HepG2 (cell line): ENCODE data around the gene SEZ6. TPM values are rescaled to one million over a fixed set of nuclear protein-coding genes. Genes with fewer than 3 reads are reported as not detected.

Experiments
- EHMT2 ChIP-seq: fragments of 200-600 bp; sonication (generic); IDR thresholded peaks from 2 replicates; pipeline ENCODE4 v1.7.0; 2017; ENCODE audit warnings: antibody characterized with exemption, low read depth, low read length, borderline replicate concordance
- GABPB1 ChIP-seq: IDR thresholded peaks from 2 replicates; pipeline ENCODE4 v1.6.1; 2016; ENCODE audit warnings: mild to moderate bottlenecking, missing genetic modification reagents, moderate library complexity, missing compliant biosample characterization
- HDAC1 ChIP-seq: sonication (generic); formaldehyde crosslinking; IDR thresholded peaks from 2 replicates; pipeline ENCODE4 v1.5.1; 2020; ENCODE audit warnings: mild to moderate bottlenecking, missing genetic modification reagents
- KAT8 ChIP-seq: IDR thresholded peaks from 2 replicates; pipeline ENCODE4 v1.6.1; 2016; ENCODE audit warnings: missing genetic modification reagents, missing compliant biosample characterization
- NR1H2 ChIP-seq: sonication (generic); formaldehyde crosslinking; IDR thresholded peaks from 2 replicates; pipeline ENCODE4 v1.8.1; 2022; ENCODE audit warnings: low read depth, missing genetic modification reagents, borderline replicate concordance
- SAP130 ChIP-seq: IDR thresholded peaks from 2 replicates; pipeline ENCODE4 v1.6.1; 2016; ENCODE audit warnings: low read depth
- SIN3A ChIP-seq: IDR thresholded peaks from 2 replicates; pipeline ENCODE4 v1.6.1; 2011; ENCODE audit warnings: low read depth, mild to moderate bottlenecking, control low read depth, low read length, borderline replicate concordance
- ZC3H13 ChIP-seq: sonication (generic); formaldehyde crosslinking; IDR thresholded peaks from 2 replicates; pipeline ENCODE4 v1.8.1; 2023; ENCODE audit warnings: mild to moderate bottlenecking, missing genetic modification reagents, moderate library complexity
- ZFY ChIP-seq: sonication (generic); formaldehyde crosslinking; IDR thresholded peaks from 2 replicates; pipeline ENCODE4 v1.4.0; 2020; ENCODE audit warnings: missing genetic modification reagents
- ZNF292 ChIP-seq: sonication (generic); formaldehyde crosslinking; IDR thresholded peaks from 2 replicates; pipeline ENCODE4 v1.8.1; 2022; ENCODE audit warnings: mild to moderate bottlenecking, low read depth, missing genetic modification reagents, borderline replicate concordance
- ZNF546 ChIP-seq: sonication (generic); formaldehyde crosslinking; conservative IDR thresholded peaks from 2 replicates; pipeline ENCODE4 v1.8.1; 2023; ENCODE audit warnings: mild to moderate bottlenecking, missing genetic modification reagents
- ZNF563 ChIP-seq: sonication (generic); formaldehyde crosslinking; IDR thresholded peaks from 2 replicates; pipeline ENCODE4 v1.8.0; 2022; ENCODE audit warnings: mild to moderate bottlenecking, moderate library complexity, missing genetic modification reagents
- ZNF776 ChIP-seq: sonication (generic); formaldehyde crosslinking; IDR thresholded peaks from 2 replicates; pipeline ENCODE4 v1.4.0; 2020; ENCODE audit warnings: mild to moderate bottlenecking, missing genetic modification reagents
- ZNF878 ChIP-seq: sonication (generic); formaldehyde crosslinking; IDR thresholded peaks from 2 replicates; pipeline ENCODE4 v1.8.1; 2023; ENCODE audit warnings: mild to moderate bottlenecking, missing genetic modification reagents, moderate library complexity
- polyA plus RNA-seq, 8 experiments: library from polyadenylated mRNA; depleted of rRNA in 3 of 8; stranded (reverse) in 7 of 8; unstranded in 1 of 8; fragments of >200 nt; fragmentation: Illumina TruSeq in 4 of 8; extraction: Trizol in 4 of 8; gene quantifications; 2 replicates each; pipeline versions ENCODE4 v1.2.1 to v1.2.3, GENCODE V29; 2011 to 2016; ENCODE audit warnings: low read depth in 4 of 8, missing spikeins in 1 of 8, mixed read lengths in 1 of 8; ENCODE audit not compliant: insufficient read depth in 1 of 8
- total RNA-seq, 5 experiments: library from RNA; depleted of rRNA; stranded (reverse); fragments of >200 nt; fragmentation: Illumina TruSeq; extraction: Trizol; gene quantifications; 2 replicates each; pipeline ENCODE4 v1.2.3, GENCODE V29; 2016; ENCODE audit warnings: low read depth in 1 of 5
- TF ChIP-seq, protein P1 (sequence below): IDR thresholded peaks from 2 replicates; pipeline ENCODE4 v1.6.1; 2018; ENCODE audit warnings: missing genetic modification reagents
- TF ChIP-seq, protein P2 (sequence below): sonication (generic); formaldehyde crosslinking; IDR thresholded peaks from 2 replicates; pipeline ENCODE4 v1.8.0; 2022; ENCODE audit warnings: missing genetic modification reagents, mild to moderate bottlenecking, inconsistent platforms, borderline replicate concordance
- TF ChIP-seq, protein P3 (sequence below): sonication (generic); formaldehyde crosslinking; IDR thresholded peaks from 2 replicates; pipeline ENCODE4 v1.5.0; 2020; ENCODE audit warnings: missing genetic modification reagents
- TF ChIP-seq, protein P4 (sequence below): sonication (generic); formaldehyde crosslinking; IDR thresholded peaks from 2 replicates; pipeline ENCODE4 v1.5.1; 2020; ENCODE audit warnings: mild to moderate bottlenecking, missing genetic modification reagents, borderline replicate concordance
- TF ChIP-seq, protein P5 (sequence below): sonication (generic); formaldehyde crosslinking; IDR thresholded peaks from 2 replicates; pipeline ENCODE4 v1.8.1; 2023; ENCODE audit warnings: mild to moderate bottlenecking, missing genetic modification reagents

The SEZ6 gene
- total and polyA plus RNA-seq, 2 of the 13 experiments (the other 11 are each of a cell fraction or from before 2014, with no cell fraction given), result not detected

DNA sequence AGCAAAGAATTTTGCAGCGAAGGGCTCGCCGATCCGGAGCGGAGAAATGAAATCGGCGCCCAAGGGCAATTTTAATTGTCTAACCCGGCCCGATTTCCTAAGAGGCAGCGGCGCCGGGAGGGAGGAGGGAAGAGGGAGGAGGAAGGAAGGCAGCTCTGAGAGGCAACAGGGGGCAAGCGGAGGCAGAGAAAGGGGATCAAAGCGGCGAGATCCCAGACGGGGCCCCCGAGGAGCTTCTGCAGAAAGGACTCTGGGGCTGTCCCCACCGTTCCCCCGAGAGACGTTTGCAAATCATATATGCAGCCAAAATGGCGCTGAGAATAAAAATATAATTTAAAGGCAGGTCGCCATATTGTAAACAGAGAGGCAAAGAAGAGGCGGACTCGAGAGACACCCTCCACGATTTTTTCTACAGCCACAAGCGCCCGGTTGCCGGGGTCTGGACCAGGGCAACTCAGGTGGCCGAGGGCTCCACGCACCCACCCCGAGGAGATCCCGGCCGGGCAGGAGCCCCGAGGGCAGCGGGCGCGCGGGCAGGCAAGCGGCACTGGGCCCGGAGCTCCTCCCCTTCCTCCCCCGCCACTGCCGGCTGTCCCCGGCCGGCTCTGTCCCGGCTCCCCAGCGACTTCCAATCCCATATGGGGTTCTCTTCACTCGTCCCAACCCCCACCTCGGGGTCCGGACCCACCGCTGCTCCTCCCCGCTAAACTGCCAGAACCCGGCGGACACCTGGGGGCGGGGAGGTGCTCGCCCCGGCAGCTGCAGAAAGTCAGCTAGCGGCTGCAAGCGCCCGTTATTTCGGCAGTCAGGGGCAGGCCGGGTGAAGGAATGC is 56.4 kb downstream of the SEZ6 start (continued):
- TF ChIP-seq EHMT2 (no peak), NR1H2 (no peak), GABPB1 (CRISPR knock-in tag) (peak; percentile 79), ZC3H13 (CRISPR knock-in tag) (no peak), SIN3A (peak; percentile 2; the same call in 1 of the 2 replicates), ZNF878 (CRISPR knock-in tag) (no peak), ZFY (CRISPR knock-in tag) (peak; percentile 52; the same call in 1 of the 2 replicates), ZNF563 (CRISPR knock-in tag) (peak; percentile 46; the same call in 1 of the 2 replicates), KAT8 (CRISPR knock-in tag) (0 out of 2 replicates have a peak, but pooled peaks have one; percentile 25), ZNF776 (CRISPR knock-in tag) (peak; percentile 52; the same call in 1 of the 2 replicates), ZNF546 (CRISPR knock-in tag) (peak; percentile 46; the same call in 1 of the 2 replicates), ZNF292 (CRISPR knock-in tag) (peak; percentile 30; the same call in 1 of the 2 replicates), HDAC1 (CRISPR knock-in tag) (peak; percentile 22; the same call in 1 of the 2 replicates), SAP130 (0 out of 2 replicates have a peak, but pooled peaks have one; percentile 26)
- TF ChIP-seq, protein P1, sequence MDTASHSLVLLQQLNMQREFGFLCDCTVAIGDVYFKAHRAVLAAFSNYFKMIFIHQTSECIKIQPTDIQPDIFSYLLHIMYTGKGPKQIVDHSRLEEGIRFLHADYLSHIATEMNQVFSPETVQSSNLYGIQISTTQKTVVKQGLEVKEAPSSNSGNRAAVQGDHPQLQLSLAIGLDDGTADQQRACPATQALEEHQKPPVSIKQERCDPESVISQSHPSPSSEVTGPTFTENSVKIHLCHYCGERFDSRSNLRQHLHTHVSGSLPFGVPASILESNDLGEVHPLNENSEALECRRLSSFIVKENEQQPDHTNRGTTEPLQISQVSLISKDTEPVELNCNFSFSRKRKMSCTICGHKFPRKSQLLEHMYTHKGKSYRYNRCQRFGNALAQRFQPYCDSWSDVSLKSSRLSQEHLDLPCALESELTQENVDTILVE (CRISPR knock-in tag), result 0 out of 2 replicates have a peak, but pooled peaks have one; percentile 25
- TF ChIP-seq, protein P2, sequence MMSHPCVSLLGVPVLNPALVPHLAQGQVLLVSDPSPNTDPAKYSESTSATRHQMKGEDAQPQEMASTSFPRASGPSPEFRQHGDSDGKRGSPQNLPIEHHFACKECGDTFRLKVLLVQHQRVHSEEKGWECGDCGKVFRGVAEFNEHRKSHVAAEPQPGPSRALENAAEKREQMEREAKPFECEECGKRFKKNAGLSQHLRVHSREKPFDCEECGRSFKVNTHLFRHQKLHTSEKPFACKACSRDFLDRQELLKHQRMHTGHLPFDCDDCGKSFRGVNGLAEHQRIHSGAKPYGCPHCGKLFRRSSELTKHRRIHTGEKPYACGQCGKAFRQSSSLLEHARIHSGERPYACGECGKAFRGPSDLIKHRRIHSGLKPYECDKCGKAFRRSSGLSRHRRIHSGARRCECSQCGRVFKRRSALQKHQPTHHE (CRISPR knock-in tag), result peak; percentile 26; the same call in 1 of the 2 replicates
- TF ChIP-seq, protein P3, sequence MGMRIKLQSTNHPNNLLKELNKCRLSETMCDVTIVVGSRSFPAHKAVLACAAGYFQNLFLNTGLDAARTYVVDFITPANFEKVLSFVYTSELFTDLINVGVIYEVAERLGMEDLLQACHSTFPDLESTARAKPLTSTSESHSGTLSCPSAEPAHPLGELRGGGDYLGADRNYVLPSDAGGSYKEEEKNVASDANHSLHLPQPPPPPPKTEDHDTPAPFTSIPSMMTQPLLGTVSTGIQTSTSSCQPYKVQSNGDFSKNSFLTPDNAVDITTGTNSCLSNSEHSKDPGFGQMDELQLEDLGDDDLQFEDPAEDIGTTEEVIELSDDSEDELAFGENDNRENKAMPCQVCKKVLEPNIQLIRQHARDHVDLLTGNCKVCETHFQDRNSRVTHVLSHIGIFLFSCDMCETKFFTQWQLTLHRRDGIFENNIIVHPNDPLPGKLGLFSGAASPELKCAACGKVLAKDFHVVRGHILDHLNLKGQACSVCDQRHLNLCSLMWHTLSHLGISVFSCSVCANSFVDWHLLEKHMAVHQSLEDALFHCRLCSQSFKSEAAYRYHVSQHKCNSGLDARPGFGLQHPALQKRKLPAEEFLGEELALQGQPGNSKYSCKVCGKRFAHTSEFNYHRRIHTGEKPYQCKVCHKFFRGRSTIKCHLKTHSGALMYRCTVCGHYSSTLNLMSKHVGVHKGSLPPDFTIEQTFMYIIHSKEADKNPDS (CRISPR knock-in tag), result 0 out of 2 replicates have a peak, but pooled peaks have one; percentile 32
- TF ChIP-seq, protein P4, sequence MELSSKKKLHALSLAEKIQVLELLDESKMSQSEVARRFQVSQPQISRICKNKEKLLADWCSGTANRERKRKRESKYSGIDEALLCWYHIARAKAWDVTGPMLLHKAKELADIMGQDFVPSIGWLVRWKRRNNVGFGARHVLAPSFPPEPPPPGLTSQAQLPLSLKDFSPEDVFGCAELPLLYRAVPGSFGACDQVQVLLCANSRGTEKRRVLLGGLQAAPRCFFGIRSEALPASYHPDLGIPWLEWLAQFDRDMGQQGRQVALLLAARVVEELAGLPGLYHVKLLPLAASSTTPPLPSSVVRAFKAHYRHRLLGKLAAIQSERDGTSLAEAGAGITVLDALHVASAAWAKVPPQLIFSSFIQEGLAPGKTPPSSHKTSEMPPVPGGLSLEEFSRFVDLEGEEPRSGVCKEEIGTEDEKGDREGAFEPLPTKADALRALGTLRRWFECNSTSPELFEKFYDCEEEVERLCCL (CRISPR knock-in tag), result no peak
- TF ChIP-seq, protein P5, sequence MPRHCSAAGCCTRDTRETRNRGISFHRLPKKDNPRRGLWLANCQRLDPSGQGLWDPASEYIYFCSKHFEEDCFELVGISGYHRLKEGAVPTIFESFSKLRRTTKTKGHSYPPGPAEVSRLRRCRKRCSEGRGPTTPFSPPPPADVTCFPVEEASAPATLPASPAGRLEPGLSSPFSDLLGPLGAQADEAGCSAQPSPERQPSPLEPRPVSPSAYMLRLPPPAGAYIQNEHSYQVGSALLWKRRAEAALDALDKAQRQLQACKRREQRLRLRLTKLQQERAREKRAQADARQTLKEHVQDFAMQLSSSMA (CRISPR knock-in tag), result peak; percentile 28; the same call in 1 of the 2 replicates
